SKM-1 (cell line): Measurements from ENCODE around the gene TPCN1.

Source experiments
- DNase-seq: peaks from one replicate; lab custom pipeline; 2025; ENCODE audit not compliant: unreplicated experiment; lab: John Stamatoyannopoulos, UW

The TPCN1 gene

GRCh38 chr12:113239811-113240331 is 18.6 kb downstream of the TPCN1 start:
- no peak for DNase-seq

- DNase-seq = no peak
Observed at GRCh38 chr12:113240395-113240794, 19.1 kb downstream of the TPCN1 start.

- DNase-seq = no peak
Observed at GRCh38 chr12:113241191-113242025, 20.1 kb downstream of the TPCN1 start.

- no peak for DNase-seq
Observed at GRCh38 chr12:113242026-113242418, 20.8 kb downstream of the TPCN1 start.

DNA sequence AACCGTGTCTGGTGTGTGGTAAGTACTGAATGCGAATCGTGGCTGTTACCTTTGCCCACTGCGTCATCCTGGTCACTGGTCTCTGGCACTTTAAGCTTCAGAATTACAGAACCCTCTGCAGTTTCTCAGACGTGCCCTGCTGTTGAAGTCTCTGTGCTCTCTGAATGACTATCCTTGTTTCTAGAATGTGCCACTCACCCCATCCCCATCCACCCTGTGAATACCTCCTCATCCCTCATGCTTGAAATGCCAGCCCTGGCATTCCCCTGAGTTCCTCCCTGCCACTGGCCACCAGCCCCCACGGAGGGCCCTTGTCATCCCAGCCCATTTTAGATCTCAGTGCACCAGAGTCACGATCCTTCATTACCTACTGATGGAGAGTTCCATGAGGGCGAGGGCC is 21.3 kb downstream of the TPCN1 start:
- DNase-seq = no peak

- DNase-seq = no peak
Observed at GRCh38 chr12:113244047-113244460, 22.8 kb downstream of the TPCN1 start.

DNA sequence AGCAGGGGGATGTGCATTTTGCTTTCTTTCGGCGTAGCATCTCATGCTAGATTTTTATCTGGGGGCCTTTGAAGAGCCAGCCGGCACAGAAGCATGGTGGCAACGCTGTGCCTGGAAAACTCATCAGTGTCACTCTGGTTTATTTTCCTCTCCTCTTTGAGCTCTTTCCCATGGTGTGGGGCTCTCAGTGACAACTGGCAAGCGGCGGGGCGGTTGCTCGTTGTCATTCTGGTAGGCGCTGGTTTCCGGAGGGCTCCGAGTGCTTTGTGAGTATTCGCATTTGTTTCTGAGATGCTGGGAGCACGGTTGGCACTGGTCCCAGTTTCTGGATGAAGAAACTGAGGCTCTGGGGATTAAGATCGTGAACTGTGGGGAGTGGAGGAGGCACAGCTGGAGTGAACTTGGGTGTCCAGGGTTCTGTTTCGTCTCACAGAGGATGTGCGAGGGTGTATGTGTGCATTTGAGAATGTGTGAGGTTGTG is 23.3 kb downstream of the TPCN1 start:
- no peak for DNase-seq

- no peak for DNase-seq
Observed at GRCh38 chr12:113245695-113246477, 24.6 kb downstream of the TPCN1 start.

DNA sequence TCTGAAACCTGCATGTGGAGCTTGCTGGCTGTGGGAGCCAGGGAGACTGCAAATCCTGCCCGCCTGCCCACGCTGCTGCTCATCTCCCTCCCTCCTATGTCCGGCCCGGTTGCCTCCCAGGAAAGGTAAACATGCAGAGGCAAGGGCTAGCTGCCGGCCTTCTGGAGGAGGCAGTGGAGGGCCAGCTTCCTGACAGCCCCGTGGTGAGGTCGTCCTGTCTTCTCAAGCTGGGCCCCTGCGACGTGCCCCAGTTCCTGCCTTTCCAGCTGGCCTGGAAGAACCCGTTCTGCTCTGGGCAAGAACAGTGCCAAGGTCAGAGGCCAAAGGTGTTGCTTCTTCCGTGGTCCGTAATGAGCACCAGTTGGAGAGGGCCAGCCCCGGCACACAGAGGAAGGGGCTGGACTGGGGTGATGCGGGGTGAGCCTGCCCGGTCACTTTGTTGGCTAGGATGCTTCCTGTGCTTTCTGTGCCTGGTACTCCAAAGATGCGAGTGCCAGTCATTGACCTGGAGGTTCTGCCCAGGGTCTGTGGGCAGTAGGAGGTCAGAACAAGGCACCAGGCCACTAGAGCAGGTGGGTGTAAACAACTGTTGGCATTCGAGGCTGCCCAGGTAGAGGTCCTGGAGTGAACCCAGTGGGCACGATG is 25.3 kb downstream of the TPCN1 start:
- no peak for DNase-seq

- no peak for DNase-seq
Observed at GRCh38 chr12:113247123-113248050, 26.1 kb downstream of the TPCN1 start.

DNA sequence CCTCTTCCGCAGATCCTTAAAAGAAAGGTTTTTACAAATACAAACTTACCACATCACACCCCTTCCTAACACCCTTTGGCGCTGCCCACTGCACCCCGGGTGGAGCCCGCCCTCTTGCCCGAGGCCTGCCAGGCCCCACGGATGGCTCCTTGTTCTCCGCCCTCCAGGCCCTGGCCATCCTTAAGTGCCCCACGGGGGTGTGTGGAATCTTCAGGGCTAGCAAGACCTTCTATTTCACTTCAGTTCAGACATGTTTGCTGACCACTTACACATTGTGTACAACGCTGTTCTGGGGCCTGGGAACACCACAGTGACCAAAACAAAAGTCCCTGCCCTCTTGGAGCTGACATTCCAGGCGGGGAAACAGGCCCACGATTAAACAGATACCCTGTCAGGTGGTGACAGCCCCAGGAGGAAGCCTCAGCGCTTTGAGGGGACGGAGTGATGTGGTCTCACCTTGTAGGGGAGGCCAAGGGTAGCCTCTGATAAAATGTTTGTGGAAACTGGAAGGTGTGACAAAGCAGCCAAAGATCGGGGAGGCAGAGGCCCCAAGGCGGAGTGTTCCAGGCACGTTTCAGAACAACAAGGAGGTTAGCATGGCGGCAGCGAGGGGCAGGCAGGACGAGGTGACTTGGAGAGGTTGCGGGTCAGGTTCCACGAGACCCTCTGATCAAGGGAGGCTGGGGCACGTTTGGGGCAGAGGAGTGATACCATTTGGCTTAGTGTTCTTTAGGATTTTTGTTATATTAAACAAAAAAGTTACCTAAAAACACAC is 27.0 kb downstream of the TPCN1 start:
- no peak for DNase-seq

GRCh38 chr12:113248842-113249435 is 27.7 kb downstream of the TPCN1 start:
- no peak for DNase-seq

- no peak for DNase-seq
Observed at GRCh38 chr12:113249546-113249945, 28.3 kb downstream of the TPCN1 start.

DNA sequence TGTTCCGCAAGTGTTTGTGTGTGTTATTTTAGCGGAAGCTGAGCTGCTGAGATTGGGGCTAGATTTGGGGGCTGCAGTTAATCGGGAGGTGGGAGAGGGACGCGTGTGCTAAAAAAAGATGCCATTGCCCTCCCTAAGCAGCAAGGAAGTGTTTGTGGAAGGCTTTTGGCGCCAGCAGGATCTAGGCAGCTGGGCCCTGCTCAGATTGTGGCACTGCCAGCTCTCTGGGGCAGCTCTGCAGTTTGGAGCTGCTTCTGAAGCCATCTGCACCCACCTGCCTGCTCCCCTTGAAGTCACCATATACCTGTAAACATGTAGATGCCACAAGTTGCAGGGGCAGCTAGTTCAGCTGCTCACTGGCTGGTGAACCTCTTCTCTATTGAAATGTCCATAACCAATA is 28.8 kb downstream of the TPCN1 start:
- no peak for DNase-seq

GRCh38 chr12:113251404-113252070 is 30.3 kb downstream of the TPCN1 start:
- DNase-seq = no peak

DNA sequence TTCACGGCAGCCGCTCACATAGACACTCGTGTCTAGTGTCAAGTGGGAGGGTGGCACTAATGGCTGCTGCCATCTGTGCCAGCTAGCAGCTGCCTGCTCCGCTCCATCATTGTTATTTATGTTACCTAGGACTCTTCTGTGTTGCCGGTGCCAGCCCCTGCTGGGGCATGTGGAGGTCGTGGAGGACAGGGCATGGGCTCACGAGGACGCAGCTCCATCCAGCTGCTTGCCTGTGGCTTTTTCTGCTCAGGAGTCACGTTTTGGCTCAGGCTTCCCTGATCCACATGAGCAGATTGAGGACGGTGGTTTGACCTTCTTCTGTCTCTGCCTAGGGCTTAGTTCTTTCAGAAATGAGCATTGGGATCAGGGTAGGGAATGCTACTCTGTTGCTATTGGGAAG is 31.2 kb downstream of the TPCN1 start:
- DNase-seq = no peak

DNA sequence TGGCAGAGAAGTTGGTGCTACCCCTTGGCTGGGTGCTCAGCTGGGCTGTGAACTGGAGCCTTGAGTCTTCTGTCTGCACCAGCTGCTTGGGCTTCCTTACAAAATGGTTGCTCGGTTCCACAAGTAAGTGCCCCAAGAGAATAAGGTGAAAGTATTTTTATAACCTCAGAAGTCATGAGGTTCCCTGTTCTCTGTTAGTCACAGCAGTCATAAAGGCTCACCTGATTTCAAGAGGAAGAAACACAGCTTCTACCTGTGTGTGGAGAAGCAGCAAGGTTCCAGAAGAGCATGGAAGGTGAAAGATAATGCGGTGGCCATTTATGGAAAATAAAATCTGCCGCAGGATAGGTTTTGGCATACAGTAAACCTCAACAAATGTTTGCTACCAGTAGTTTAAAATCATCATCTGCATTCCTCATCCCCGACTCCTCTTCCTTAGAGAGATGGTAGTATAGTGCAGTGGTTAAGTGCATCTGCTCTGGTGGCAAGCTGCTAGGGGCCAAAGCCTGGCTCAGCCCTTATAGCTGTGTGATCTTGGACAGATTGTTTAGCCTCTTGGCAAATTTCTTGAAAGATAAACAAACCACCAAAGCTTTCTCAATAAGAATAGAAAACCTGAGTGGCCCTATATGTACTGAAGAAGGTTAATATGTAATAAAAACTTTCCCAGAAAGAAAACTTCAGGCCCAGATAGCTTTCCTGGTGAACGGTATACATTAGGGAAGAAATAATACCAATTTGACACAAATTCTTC is 32.4 kb downstream of the TPCN1 start:
- no peak for DNase-seq

- DNase-seq = no peak
Observed at GRCh38 chr12:113254298-113254697, 33.0 kb downstream of the TPCN1 start.
